Hepatocyte (in vitro differentiated cells): Measurements from ENCODE around the gene RGS3. TPM values are rescaled to one million over a fixed set of nuclear protein-coding genes. Genes with fewer than 3 reads are reported as not detected.
"Not testable (repeated sequence)": the region's sequence is repeated elsewhere in the genome, so short reads cannot be mapped to it uniquely, and the experiment has no call there.

ENCODE experiments used
- DNase-seq: peaks from one replicate; pipeline ENCODE4 v3.0.0-alpha.2; 2016; ENCODE audit warnings: low spot score
- H2AFZ ChIP-seq: fragments of 200-600 bp; sonication (generic); 2 replicates; pipeline ENCODE4 v1.6.0; 2016; ENCODE audit warnings: antibody characterized with exemption, mild to moderate bottlenecking
- H3K27ac ChIP-seq: fragments of 200-600 bp; sonication (generic); 2 replicates; pipeline ENCODE4 v1.5.1; 2016; ENCODE audit warnings: mild to moderate bottlenecking
- H3K27me3 ChIP-seq: fragments of 200-600 bp; sonication (generic); 2 replicates; pipeline ENCODE4 v1.6.1; 2016
- H3K36me3 ChIP-seq: fragments of 200-600 bp; sonication (generic); replicated peaks from 2 replicates; pipeline ENCODE4 v1.5.1; 2016; ENCODE audit warnings: low read depth; ENCODE audit not compliant: insufficient read depth
- H3K4me1 ChIP-seq: fragments of 200-600 bp; sonication (generic); 2 replicates; pipeline ENCODE4 v1.5.1; 2016; ENCODE audit warnings: mild to moderate bottlenecking, moderate library complexity; ENCODE audit not compliant: insufficient read depth
- H3K4me2 ChIP-seq: fragments of 200-600 bp; sonication (generic); 2 replicates; pipeline ENCODE4 v1.6.0; 2016
- H3K4me3 ChIP-seq: fragments of 200-600 bp; sonication (generic); 2 replicates; pipeline ENCODE4 v1.5.1; 2016; ENCODE audit warnings: mild to moderate bottlenecking
- H3K79me2 ChIP-seq: fragments of 200-600 bp; sonication (generic); 2 replicates; pipeline ENCODE4 v1.6.0; 2017; ENCODE audit warnings: mild to moderate bottlenecking
- H3K9me2 ChIP-seq: fragments of 200-600 bp; sonication (generic); replicated peaks from 2 replicates; pipeline ENCODE4 v1.6.0; 2017; ENCODE audit warnings: mild to moderate bottlenecking; ENCODE audit not compliant: insufficient read depth
- H3K9me3 ChIP-seq: fragments of 200-600 bp; sonication (generic); 2 replicates; pipeline ENCODE4 v1.5.1; 2016; ENCODE audit warnings: low read depth, mild to moderate bottlenecking
- H4K20me1 ChIP-seq: fragments of 200-600 bp; sonication (generic); 2 replicates; pipeline ENCODE4 v1.6.0; 2016; ENCODE audit warnings: mild to moderate bottlenecking; ENCODE audit not compliant: insufficient read depth, poor library complexity, severe bottlenecking
- EZH2 ChIP-seq: fragments of 200-600 bp; sonication (generic); IDR thresholded peaks from 2 replicates; pipeline ENCODE4 v1.6.1; 2016; ENCODE audit warnings: antibody characterized with exemption, mild to moderate bottlenecking, borderline replicate concordance
- EZH2phosphoT487 ChIP-seq: fragments of 200-600 bp; sonication (generic); IDR thresholded peaks from one replicate; pipeline ENCODE4 v1.6.1; 2018; ENCODE audit warnings: antibody characterized with exemption, mild to moderate bottlenecking, low read depth, moderate library complexity; ENCODE audit not compliant: unreplicated experiment, severe bottlenecking
- WGBS: methylation state at CpG from one replicate; pipeline ENCODE4 v1.1.6; 2016; ENCODE audit warnings: low lambda C conversion rate; ENCODE audit errors: missing lambda C conversion rate; 5-methylcytosine and 5-hydroxymethylcytosine counted together
- polyA plus RNA-seq: library from polyadenylated mRNA; unstranded; fragments of >200 nt; fragmentation: Nextera tagmentation; extraction: Ambion mirVana; gene quantifications from 2 replicates; pipeline ENCODE4 v1.2.1, GENCODE V29; 2016
- total RNA-seq: library from RNA; depleted of rRNA; stranded (reverse); fragments of >200 nt; gene quantifications from 2 replicates; pipeline ENCODE4 v1.2.3, GENCODE V29; 2014
- TF ChIP-seq, protein P1 (sequence below): fragments of 200-600 bp; sonication (generic); IDR thresholded peaks from 2 replicates; pipeline ENCODE4 v1.5.1; 2016; ENCODE audit warnings: antibody characterized with exemption, mild to moderate bottlenecking; ENCODE audit not compliant: poor library complexity

The RGS3 gene
- total and polyA plus RNA-seq, 2 experiments from 2014 or later, result 48.0 to 62.7 TPM

DNA sequence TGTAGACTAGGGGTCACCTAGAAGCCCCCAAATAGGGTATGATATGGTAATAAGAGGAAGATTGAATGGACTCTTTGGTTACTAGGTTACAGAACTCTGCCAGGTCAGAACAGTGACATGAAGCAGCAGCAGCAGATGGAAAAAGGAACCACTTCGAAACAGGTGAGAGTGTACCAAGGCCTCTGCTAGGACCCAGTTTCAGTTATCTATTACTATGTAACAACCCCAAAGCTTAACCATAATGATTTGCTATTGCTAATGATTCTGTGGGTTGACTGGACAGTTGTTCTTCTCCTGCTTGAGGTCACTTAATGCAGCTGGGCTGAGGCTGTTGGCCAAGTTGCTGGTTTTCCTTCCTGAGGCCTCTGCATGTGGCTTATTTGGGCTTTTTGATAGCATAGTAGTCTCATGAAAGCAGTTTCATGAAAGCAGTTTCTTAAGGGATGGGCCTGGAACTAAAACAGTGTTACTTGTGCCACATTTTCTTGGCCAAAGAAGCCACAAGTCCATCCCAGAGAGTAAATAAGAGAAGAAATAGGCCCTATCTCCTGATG is 35.4 kb upstream of the RGS3 start:
- no peak for DNase-seq
- Histone ChIP-seq H3K9me3 (no peaks in the 10 kb centered on the region), H2AFZ (no peak overlapping the region), H3K4me2 (no peak overlapping the region), H3K27me3 (no peaks in the 10 kb centered on the region), H3K9me2 (no peaks in the 10 kb centered on the region), H4K20me1 (no peaks in the 10 kb centered on the region), H3K36me3 (no peaks in the 10 kb centered on the region), H3K79me2 (no peaks in the 10 kb centered on the region), H3K27ac (no peak overlapping the region), H3K4me3 (no peak overlapping the region), H3K4me1 (no peaks in the 10 kb centered on the region)
- TF ChIP-seq EZH2 (no peak), EZH2phosphoT487 (no peak)
- TF ChIP-seq, protein P1, sequence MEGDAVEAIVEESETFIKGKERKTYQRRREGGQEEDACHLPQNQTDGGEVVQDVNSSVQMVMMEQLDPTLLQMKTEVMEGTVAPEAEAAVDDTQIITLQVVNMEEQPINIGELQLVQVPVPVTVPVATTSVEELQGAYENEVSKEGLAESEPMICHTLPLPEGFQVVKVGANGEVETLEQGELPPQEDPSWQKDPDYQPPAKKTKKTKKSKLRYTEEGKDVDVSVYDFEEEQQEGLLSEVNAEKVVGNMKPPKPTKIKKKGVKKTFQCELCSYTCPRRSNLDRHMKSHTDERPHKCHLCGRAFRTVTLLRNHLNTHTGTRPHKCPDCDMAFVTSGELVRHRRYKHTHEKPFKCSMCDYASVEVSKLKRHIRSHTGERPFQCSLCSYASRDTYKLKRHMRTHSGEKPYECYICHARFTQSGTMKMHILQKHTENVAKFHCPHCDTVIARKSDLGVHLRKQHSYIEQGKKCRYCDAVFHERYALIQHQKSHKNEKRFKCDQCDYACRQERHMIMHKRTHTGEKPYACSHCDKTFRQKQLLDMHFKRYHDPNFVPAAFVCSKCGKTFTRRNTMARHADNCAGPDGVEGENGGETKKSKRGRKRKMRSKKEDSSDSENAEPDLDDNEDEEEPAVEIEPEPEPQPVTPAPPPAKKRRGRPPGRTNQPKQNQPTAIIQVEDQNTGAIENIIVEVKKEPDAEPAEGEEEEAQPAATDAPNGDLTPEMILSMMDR, result no peak
- 96% methylated on average over 1 of the region's 1 CpG for WGBS

DNA sequence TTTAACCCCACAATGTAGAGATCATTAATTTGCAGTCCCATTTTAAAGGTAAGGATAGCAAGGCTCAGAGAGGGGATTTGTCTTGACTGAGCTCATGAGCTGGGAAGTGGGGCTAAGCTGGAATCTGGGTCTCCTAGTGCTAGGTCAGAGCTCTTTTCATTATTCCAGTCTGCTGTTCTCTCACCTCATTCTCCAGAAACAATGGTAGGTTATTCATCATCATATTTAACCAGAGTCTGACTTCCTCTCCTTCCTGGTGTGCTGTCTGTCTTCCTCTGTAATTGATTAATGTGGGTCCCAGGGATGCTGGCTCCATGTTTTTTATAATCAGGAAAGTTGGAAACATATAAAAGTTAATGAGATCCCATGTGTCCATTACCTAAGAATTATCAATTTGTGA is 32.3 kb upstream of the RGS3 start:
- Histone ChIP-seq H3K4me3 (no peak overlapping the region), H3K9me3 (no peaks in the 10 kb centered on the region), H3K36me3 (no peaks in the 10 kb centered on the region), H3K27ac (no peak overlapping the region), H3K27me3 (no peaks in the 10 kb centered on the region), H3K9me2 (no peaks in the 10 kb centered on the region), H3K79me2 (no peaks in the 10 kb centered on the region), H3K4me1 (no peaks in the 10 kb centered on the region), H3K4me2 (no peak overlapping the region), H4K20me1 (no peaks in the 10 kb centered on the region), H2AFZ (no peak overlapping the region)
- TF ChIP-seq EZH2, result no peak
- TF ChIP-seq, protein P1, result no peak
- no peak for DNase-seq

DNA sequence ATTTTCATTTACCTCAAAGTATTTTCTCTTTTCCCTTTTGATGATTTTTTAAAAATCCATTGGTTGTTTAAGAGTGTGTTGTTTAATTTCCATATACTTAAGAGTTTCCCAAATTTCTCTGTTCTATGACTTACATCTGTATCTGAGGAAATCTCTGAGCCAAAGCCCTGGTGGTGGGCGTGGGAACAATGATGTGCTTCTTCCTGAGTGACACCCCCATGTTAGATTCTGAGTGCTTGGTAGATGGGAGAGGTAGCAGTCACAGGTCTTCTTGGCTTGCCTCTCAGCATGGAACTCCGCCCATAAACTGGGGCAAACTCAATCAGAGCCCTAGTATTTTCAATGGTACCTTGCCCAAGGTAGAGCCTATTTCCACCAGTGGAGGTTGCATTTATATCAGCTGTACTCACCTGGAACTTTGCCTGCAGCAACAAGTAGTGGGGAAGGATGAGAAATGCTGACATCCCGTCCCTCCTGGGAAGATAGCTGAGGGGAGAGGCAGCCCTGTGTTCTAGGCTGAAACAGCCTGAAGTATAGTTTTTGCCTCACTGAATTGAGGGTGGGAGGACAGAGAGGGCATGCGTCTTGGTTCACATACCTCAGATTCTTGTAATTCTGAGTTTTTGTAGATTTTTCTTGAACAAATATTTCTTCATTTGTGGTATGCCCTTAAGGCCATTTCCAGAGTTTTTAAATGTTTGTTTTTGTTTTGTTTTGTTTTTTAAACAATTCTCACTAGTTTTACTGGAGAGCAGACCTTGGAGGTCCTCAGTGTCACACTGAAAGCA is 26.6 kb upstream of the RGS3 start:
- DNase-seq, result no peak
- no peaks in the 10 kb centered on the region for H3K4me1 ChIP-seq
- no peaks in the 10 kb centered on the region for H3K9me3 ChIP-seq
- H4K20me1 ChIP-seq, result no peaks in the 10 kb centered on the region
- H3K27me3 ChIP-seq, result no peaks in the 10 kb centered on the region
- H2AFZ ChIP-seq, result no peak overlapping the region
- no peak overlapping the region for H3K4me3 ChIP-seq
- WGBS, result 74% methylated on average over 4 of the region's 4 CpGs
- no peaks in the 10 kb centered on the region for H3K79me2 ChIP-seq
- no peaks in the 10 kb centered on the region for H3K36me3 ChIP-seq
- H3K27ac ChIP-seq, result no peak overlapping the region
- no peak overlapping the region for H3K4me2 ChIP-seq
- H3K9me2 ChIP-seq, result no peaks in the 10 kb centered on the region
- TF ChIP-seq, protein P1, result no peak
- TF ChIP-seq EZH2phosphoT487 (no peak), EZH2 (no peak)

DNA sequence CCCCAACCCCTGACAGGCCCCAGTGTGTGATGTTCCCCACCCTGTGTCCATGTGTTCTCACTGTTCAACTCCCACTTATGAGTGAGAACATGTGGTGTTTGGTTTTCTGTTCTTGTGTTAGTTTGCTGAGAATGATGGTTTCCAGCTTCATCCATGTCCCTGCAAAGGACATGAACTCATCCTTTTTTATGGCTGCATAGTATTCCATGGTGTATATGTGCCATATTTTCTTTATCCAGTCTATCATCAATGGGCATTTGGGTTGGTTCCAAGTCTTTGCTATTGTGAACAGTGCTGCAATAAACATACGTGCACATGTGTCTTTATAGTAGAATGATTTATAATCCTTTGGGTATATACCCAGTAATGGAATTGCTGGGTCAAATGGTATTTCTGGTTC is 25.8 kb upstream of the RGS3 start:
- not testable (repeated sequence) for H4K20me1 ChIP-seq, H3K4me3 ChIP-seq, H3K27me3 ChIP-seq, DNase-seq, H3K9me2 ChIP-seq, H2AFZ ChIP-seq, H3K4me2 ChIP-seq, H3K79me2 ChIP-seq, H3K9me3 ChIP-seq, H3K27ac ChIP-seq, H3K36me3 ChIP-seq, H3K4me1 ChIP-seq
- WGBS, result 83% methylated on average over 1 of the region's 1 CpG
